Endothelial cell of umbilical vein (primary cell): ENCODE measurements around the gene RAMP1. TPM values are rescaled to one million over a fixed set of nuclear protein-coding genes. Genes with fewer than 3 reads are reported as not detected.

Experiments
- BruUV-seq: library from RNA; stranded (reverse); fragments of 400-500 nt; replicated peaks from 2 replicates; lab custom pipeline; 2021; lab: Mats Ljungman, UMichigan
- CTCF ChIA-PET: fragments of 300-600, 350-600 bp; sonication (Branson Sonifier 250); formaldehyde crosslinking; loops from one replicate; lab custom pipeline; 2021; ENCODE audit warnings: antibody characterized with exemption, inconsistent platforms; lab: Charles Lee
- POLR2A ChIA-PET: fragments of 300-600, 350-600 bp; sonication (Branson Sonifier 250); formaldehyde crosslinking; loops from one replicate; lab custom pipeline; 2021; ENCODE audit warnings: antibody characterized with exemption, inconsistent platforms; lab: Charles Lee
- DNase-seq: peaks from one replicate; pipeline ENCODE4 v3.0.0-alpha.2; 2011; ENCODE audit warnings: low read depth, low spot score
- FAIRE-seq: peaks from 2 replicates; lab custom pipeline; 2011; peaks lifted over from hg19 to GRCh38; lab: Jason Lieb, UNC
- H2AFZ ChIP-seq: 2 replicates; pipeline ENCODE4 v1.6.0; 2012; ENCODE audit warnings: low read depth, low read length, control low read depth, inconsistent platforms
- H3K27ac ChIP-seq: 2 replicates; pipeline ENCODE4 v1.5.1; 2011; ENCODE audit warnings: low read depth, mild to moderate bottlenecking, control low read depth, low read length, moderate library complexity; ENCODE audit not compliant: insufficient read depth
- H3K27me3 ChIP-seq, 2 experiments: 2 replicates each; pipeline versions ENCODE4 v1.6.0 to v1.6.1; 2011; ENCODE audit warnings: low read length in 2 of 2, mixed read lengths in 1 of 2; ENCODE audit not compliant: control insufficient read depth in 2 of 2, insufficient read depth in 2 of 2
- H3K36me3 ChIP-seq, 2 experiments: 2 replicates in 1 of 2; 3 replicates in 1 of 2; pipeline ENCODE4 v1.5.1; 2011; ENCODE audit warnings: low read length in 2 of 2, mild to moderate bottlenecking in 1 of 2, moderate library complexity in 1 of 2; ENCODE audit not compliant: control insufficient read depth in 2 of 2, insufficient read depth in 2 of 2; ENCODE audit errors: extremely low read depth in 1 of 2
- H3K4me1 ChIP-seq: 3 replicates; pipeline ENCODE4 v1.5.1; 2011; ENCODE audit warnings: mild to moderate bottlenecking, low read length; ENCODE audit not compliant: control insufficient read depth, insufficient read depth; ENCODE audit errors: extremely low read depth
- H3K4me2 ChIP-seq: 2 replicates; pipeline ENCODE4 v1.6.1; 2011; ENCODE audit warnings: low read length, control low read depth, mixed read lengths; ENCODE audit not compliant: insufficient read depth
- H3K4me3 ChIP-seq, 3 experiments: fragments of 200-600 bp in 1 of 3; sonication (generic), shearing (Covaris generic) in 1 of 3; replicated peaks in 1 of 3; 2 replicates each; pipeline ENCODE4 v1.5.1; 2011 to 2016; ENCODE audit warnings: control low read depth in 3 of 3, low read length in 3 of 3, mild to moderate bottlenecking in 2 of 3, inconsistent platforms in 1 of 3, low read depth in 1 of 3, moderate library complexity in 1 of 3; ENCODE audit not compliant: insufficient read depth in 1 of 3
- H3K79me2 ChIP-seq: 2 replicates; pipeline ENCODE4 v1.6.0; 2012; ENCODE audit warnings: low read length, inconsistent platforms; ENCODE audit not compliant: control insufficient read depth, insufficient read depth
- H3K9ac ChIP-seq: replicated peaks from 2 replicates; pipeline ENCODE3; 2011; ENCODE audit warnings: low read length, control low read depth; ENCODE audit not compliant: insufficient read depth; ENCODE audit errors: extremely low read depth
- H3K9me1 ChIP-seq: replicated peaks from 3 replicates; pipeline ENCODE4 v1.6.0; 2011; ENCODE audit warnings: mild to moderate bottlenecking, low read length; ENCODE audit not compliant: control insufficient read depth, insufficient read depth; ENCODE audit errors: extremely low read depth
- H3K9me3 ChIP-seq: replicated peaks from 2 replicates; pipeline ENCODE4 v1.5.1; 2012; ENCODE audit warnings: low read length, inconsistent platforms; ENCODE audit not compliant: control insufficient read depth, insufficient read depth
- H4K20me1 ChIP-seq: replicated peaks from 2 replicates; pipeline ENCODE3; 2011; ENCODE audit warnings: mild to moderate bottlenecking, low read length; ENCODE audit not compliant: control insufficient read depth, insufficient read depth; ENCODE audit errors: extremely low read depth
- CTCF ChIP-seq, 2 donors: IDR thresholded peaks; 1 replicate in 1 of 2; 2 replicates in 1 of 2; pipeline ENCODE4 v1.5.1; 2011; ENCODE audit warnings: low read length in 2 of 2, mild to moderate bottlenecking in 2 of 2, moderate library complexity in 2 of 2, control low read depth in 1 of 2, inconsistent platforms in 1 of 2, low read depth in 1 of 2; ENCODE audit not compliant: insufficient read depth in 1 of 2; ENCODE audit errors: extremely low read depth in 1 of 2
- EZH2 ChIP-seq: IDR thresholded peaks from 2 replicates; pipeline ENCODE4 v1.6.1; 2012; ENCODE audit warnings: borderline replicate concordance, low read depth, mild to moderate bottlenecking, moderate library complexity, low read length, inconsistent platforms; ENCODE audit not compliant: severe bottlenecking
- FOS ChIP-seq: IDR thresholded peaks from 2 replicates; pipeline ENCODE4 v1.6.1; 2011; ENCODE audit warnings: mild to moderate bottlenecking, low read length, moderate library complexity, borderline replicate concordance; ENCODE audit not compliant: insufficient read depth
- GATA2 ChIP-seq: IDR thresholded peaks from 2 replicates; pipeline ENCODE4 v1.7.0; 2011; ENCODE audit warnings: low read depth, mild to moderate bottlenecking, moderate library complexity, mixed read lengths, low read length; ENCODE audit not compliant: insufficient read length, insufficient read depth
- JUN ChIP-seq: IDR thresholded peaks from 2 replicates; pipeline ENCODE4 v1.6.1; 2011; ENCODE audit warnings: borderline replicate concordance, low read depth; ENCODE audit not compliant: insufficient read length, insufficient read depth
- MAX ChIP-seq: IDR thresholded peaks from 2 replicates; pipeline ENCODE4 v1.6.1; 2011; ENCODE audit not compliant: insufficient read depth, insufficient read length
- MYC ChIP-seq: IDR thresholded peaks from one replicate; pipeline ENCODE4 v1.6.1; 2011; ENCODE audit warnings: mild to moderate bottlenecking, low read depth, low read length
- POLR2A ChIP-seq: IDR thresholded peaks from 2 replicates; pipeline ENCODE4 v1.6.1; 2012; ENCODE audit warnings: low read depth, mild to moderate bottlenecking, control low read depth, low read length
- POLR2AphosphoS5 ChIP-seq: IDR thresholded peaks from 2 replicates; pipeline ENCODE4 v1.6.1; 2012; ENCODE audit warnings: low read depth, mild to moderate bottlenecking, control low read depth, low read length, moderate library complexity; ENCODE audit not compliant: insufficient read depth
- dilution Hi-C: fragments of 300-500 bp; cut with MboI; formaldehyde crosslinking; loops from one replicate; pipeline ENCODE4 v1.15.0; 2019; ENCODE audit warnings: low sequenced_read_pairs; ENCODE audit not compliant: extremely low pct_ligation_motif_present
- intact Hi-C: fragments of 100-400 bp; cut with micrococcal nuclease; formaldehyde crosslinking; loops from one replicate; pipeline ENCODE4 v1.10.0; 2022
- polyA plus RNA-seq, 4 experiments: library from polyadenylated mRNA; depleted of rRNA in 3 of 4; stranded (reverse) in 3 of 4; unstranded in 1 of 4; fragments of >200 nt; gene quantifications; 2 replicates each; pipeline versions ENCODE4 v1.2.1 to v1.2.3, GENCODE V29; 2011 to 2012; ENCODE audit warnings: missing spikeins in 1 of 4
- total RNA-seq: library from RNA; stranded (reverse); gene quantifications from 2 replicates; pipeline ENCODE4 v1.2.3, GENCODE V29; 2021

Gene RAMP1
- total and polyA plus RNA-seq, 2 donors (not counting 3 experiments of a cell fraction or from before 2014, with no cell fraction given), result 0.18 TPM; not detected in 1

GRCh38 chr2:237823544-237823943, 35.9 kb upstream of the RAMP1 start:
- no peaks in the 10 kb centered on the region for H3K4me1 ChIP-seq
- ChIA-PET CTCF (interaction anchor here (1.2 kb wide), 1 partner anchor 13 kb away, joined by 3 read pairs; no protein-coding TSS in a partner anchor), POLR2A (no interaction called here)
- H3K27me3 ChIP-seq, result no peaks in the 10 kb centered on the region
- no peak overlapping the region for H3K9ac ChIP-seq
- FAIRE-seq (no peak), DNase-seq (no peak)
- intact Hi-C loops, result no loop called here
- H3K36me3 ChIP-seq, result no peaks in the 10 kb centered on the region
- H3K27ac ChIP-seq, result no peak overlapping the region
- H3K9me3 ChIP-seq, result no peaks in the 10 kb centered on the region
- H4K20me1 ChIP-seq, result no peaks in the 10 kb centered on the region
- no peak overlapping the region for H3K4me2 ChIP-seq
- no peak overlapping the region for H2AFZ ChIP-seq
- H3K9me1 ChIP-seq, result no peaks in the 10 kb centered on the region
- no peak overlapping the region for H3K4me3 ChIP-seq
- TF ChIP-seq JUN (no peak), FOS (no peak), MYC (no peak), EZH2 (no peak), POLR2A (no peak), CTCF (IDR thresholded peaks at IDR 0.05; ENCODE audit: extremely low read depth in 1 of 2, insufficient read depth in 1 of 2, low read depth in 1 of 2, low read length in 2 of 2) (no peak), MAX (no peak), GATA2 (no peak), POLR2AphosphoS5 (no peak)
- H3K79me2 ChIP-seq, result no peaks in the 10 kb centered on the region
- dilution Hi-C loops, result no loop called here
- BruUV-seq, result no TSS peak
